HG03442 (cell line): ENCODE data around the gene RBMS3.

ENCODE experiments used
- ATAC-seq: cut with Tn5 transposase; IDR thresholded peaks from one replicate; pipeline ENCODE4 v1.9.1; 2021; ENCODE audit warnings: mild to moderate bottlenecking, moderate library complexity; ENCODE audit not compliant: unreplicated experiment

RBMS3 gene

GRCh38 chr3:29559741-29560465, 279.0 kb downstream of the RBMS3 start:
- ATAC-seq: no peak

DNA sequence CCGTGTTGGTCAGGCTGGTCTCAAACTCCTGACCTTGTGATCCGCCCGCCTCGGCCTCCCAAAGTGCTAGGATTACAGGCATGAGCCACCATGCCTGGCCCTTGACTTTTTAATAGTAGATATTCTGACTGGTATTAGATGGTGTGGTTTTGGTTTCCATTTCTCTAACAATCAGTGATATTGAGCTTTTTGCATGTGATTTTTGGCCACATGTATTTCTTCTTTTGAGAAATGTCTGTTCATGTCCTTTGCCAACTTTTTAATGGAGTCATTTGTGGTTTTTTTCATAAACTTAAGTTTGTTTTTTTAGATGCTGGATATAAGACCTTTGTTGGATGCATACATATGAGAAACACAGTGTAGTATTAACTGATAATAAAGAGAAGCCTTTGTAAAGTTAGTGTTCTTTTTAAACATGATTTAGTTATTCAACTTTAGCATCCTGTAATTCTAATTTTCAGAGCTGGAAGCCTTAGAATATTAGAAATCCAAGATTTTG, 280.8 kb downstream of the RBMS3 start:
- no peak for ATAC-seq

GRCh38 chr3:29565236-29565635, 284.4 kb downstream of the RBMS3 start:
- ATAC-seq: no peak

GRCh38 chr3:29567501-29567900, 286.6 kb downstream of the RBMS3 start:
- ATAC-seq: no peak

GRCh38 chr3:29568355-29568754, 287.5 kb downstream of the RBMS3 start:
- no peak for ATAC-seq

DNA sequence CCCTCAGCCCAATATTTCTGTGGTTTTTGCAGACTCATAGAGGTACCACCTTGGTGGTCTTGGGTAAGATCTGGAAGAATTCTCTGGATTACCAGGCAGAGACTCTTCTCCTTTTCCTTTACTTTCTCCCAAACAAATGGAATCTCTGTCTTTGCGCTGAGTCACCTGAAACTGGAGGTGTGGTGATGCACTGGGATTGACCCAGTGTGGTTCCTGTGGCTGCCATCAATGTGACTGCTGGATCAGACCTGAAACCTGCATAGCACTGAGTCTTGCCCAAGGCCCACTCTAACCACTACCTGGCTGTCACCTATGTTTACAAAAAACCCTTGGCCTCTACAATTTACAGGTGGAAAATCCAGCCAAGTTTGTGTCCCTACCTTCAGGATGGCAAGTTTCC, 295.3 kb downstream of the RBMS3 start:
- ATAC-seq: no peak

GRCh38 chr3:29576675-29577074, 295.8 kb downstream of the RBMS3 start:
- no peak for ATAC-seq

GRCh38 chr3:29577250-29577649, 296.4 kb downstream of the RBMS3 start:
- no peak for ATAC-seq

DNA sequence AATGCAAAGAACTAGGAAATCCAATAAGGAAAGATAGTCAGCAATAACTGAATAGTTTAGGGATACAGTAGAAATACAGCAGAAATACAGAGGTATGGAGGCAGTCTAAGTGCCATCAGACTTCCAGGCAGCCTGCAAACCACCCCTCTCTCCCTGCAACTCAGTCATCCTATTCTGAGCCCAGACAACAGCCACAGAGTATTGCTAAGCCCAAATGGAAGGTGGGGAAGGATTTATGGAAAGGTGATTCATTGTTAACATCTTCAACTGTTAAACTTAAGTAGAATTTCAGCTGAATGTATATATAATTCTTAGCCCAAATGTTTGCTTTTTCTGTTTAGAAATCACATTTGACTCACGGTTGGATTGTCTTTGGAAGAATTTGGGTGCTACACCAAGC, 300.4 kb downstream of the RBMS3 start:
- ATAC-seq: no peak

DNA sequence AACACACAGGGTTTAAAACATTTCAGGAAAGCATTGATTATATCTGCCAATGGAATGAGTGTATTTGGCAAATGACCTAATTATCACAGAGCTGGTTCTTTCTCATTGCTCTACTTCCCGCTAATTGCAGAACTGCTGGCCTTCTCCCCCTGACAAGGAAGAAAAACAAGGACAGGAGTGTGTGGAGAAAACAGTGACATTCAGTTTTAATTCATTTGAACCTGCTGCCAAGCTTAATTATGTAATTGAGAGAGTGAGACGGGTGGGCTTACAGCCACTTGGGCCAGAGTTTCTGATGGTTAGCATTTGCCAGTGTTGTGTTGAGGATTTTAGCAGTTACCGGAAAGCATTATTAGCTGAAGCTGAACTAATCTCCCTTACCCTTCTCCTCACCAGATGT, 301.4 kb downstream of the RBMS3 start:
- no peak for ATAC-seq

DNA sequence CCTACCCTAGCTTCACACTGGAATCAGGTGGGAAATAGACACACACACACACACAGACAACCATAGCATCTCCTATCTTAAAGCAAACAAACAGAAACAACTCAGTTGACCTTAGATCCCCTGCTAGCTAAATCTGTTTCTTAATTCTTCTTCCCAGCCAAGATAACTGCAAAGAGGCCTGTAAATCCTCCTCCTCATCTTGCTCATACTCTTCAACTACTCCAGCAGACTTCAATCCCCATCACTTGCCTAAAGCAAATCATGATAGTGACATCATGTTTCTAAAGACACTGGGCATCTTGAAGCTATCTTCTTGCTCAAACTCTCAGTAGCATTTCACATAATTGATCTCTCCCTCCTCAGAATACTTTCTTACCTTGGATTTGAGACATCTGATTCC, 303.0 kb downstream of the RBMS3 start:
- no peak for ATAC-seq

DNA sequence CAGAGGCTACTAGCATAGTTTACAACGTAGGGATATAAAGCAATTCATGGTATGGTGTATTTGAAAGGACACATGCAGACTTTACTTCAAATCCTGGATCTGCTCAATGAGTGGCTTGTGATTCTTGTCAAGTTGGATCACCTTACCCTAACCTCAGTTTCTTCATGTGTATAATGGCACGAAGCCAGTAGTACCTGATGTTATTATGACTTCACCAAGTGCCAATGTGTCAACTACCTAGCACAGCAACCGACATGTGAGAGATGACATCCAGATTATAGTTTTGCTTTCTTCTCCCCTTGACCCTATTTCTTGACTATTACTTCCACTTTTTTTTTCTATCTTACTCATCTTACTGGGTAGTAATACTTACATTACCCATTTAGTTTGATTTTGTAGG, 304.5 kb downstream of the RBMS3 start:
- ATAC-seq: no peak

- ATAC-seq: no peak
These were observed 306.5 kb downstream of the RBMS3 start for GRCh38 chr3:29587340-29587739.

- no peak for ATAC-seq
These were observed 309.1 kb downstream of the RBMS3 start for GRCh38 chr3:29590012-29590411.

DNA sequence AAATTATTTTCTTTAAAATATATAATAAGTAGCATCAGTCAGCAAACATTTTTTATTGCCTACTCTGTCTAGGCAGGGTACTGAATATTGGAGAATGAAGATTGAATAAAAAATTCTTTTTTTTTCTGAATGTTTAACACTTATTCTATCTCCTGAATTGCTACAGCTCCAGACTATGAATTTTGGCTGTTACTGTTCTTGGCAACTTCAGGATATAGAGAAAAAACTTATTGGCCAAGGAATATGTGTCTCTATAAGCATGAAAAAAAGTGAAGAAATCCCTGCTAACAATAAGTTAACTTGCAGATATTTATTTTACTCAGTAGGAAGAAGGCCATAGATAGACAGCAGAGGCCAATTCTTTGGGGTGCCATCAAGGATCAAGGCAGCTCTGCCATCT, 309.6 kb downstream of the RBMS3 start:
- ATAC-seq: no peak

DNA sequence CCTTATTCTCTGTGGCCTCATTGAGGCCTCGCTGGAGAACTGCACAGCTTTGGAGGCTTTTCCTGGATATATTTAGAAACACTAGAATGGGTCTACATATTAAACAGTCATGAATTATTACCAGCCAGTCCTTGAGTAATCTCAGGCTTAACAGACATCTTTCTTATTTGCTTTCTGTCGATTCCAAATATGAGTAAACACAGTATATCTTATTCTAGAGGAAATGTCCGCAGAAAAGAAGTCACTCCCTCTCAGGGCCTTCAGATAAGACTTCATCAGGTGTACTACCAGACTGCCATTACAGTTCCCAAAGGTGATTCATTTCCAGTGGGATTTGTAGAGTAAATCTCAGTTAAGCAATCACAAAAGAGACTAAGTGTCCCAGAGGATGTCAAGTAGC, 310.7 kb downstream of the RBMS3 start:
- no peak for ATAC-seq

DNA sequence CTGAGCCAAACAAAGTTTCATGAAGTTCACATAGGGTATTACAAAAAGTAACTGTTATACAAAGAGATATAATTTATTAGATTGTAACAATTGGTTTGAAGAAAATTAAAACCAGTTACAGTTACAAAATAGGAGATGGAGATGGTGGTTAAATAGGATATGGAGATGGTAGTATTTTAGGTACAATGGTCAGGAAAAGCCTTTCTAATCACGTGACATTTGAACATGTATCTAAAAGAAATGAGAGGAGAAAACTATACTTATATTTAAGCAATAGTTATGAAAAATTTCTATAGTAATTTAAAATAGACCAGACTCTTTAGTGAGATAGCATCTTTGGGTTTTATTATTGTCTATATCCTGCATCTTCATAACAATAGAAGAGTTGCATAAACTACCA, 312.9 kb downstream of the RBMS3 start:
- no peak for ATAC-seq

- ATAC-seq: no peak
These were observed 313.4 kb downstream of the RBMS3 start for GRCh38 chr3:29594261-29594660.

GRCh38 chr3:29597376-29598008, 316.6 kb downstream of the RBMS3 start:
- ATAC-seq: no peak

DNA sequence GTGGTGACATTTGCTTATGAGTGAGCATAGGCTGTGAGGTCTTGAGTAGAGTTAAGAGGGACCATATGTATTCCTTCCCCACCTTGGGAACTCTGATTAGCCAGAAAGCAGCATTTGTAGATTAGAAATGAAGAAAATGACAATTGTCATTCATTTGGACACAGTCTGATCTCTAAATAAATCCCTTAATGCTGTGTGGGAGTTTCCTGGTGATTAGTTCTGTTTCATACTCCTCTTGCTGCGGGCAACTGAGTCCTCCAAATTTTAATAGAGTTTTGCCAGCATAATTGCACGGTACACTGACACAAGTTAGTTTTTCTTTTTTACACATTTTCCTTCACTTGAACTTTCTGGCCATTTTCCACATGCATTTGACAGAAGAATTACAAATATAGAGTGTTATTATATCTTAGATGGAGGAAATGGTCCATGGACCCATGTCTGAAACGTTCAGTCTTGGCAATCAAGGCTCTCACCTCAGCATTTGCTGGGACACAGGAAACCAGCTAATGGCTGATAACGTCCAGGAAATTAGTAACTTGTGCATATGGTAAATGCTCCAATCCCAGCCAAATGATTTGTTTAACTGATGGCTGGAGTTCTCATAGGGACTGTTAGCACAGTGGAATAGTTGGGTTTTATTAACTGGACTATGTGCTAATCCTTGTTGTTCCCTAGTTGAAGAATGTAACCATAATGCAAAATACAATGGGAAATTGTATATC, 321.2 kb downstream of the RBMS3 start:
- no peak for ATAC-seq

GRCh38 chr3:29605845-29606244, 325.0 kb downstream of the RBMS3 start:
- no peak for ATAC-seq

DNA sequence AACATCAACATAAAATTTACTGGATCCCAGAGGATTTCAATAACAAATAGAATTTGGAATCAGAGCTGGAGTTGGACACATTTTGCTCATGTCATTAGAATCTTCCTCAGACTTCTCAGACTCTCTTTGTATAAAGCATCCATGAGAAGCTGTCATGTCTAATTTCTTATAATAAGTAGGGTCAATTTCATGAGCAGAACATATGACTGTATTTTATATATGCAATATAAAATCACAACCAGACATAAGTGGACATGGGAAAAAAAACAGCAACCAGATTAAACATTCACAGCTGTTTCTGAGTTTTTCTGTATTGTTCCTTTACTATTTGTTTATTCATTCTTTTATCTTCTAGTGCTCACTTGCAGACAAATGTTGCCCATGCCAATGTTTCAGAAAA, 325.5 kb downstream of the RBMS3 start:
- ATAC-seq: no peak
